IMR-90 (cell line): Measurements from ENCODE around the gene NOD2.

Source experiments
- POLR2A ChIP-seq: IDR thresholded peaks from 2 replicates; pipeline ENCODE4 v1.6.1; 2012; ENCODE audit warnings: mild to moderate bottlenecking, low read depth, low read length
- RAD21 ChIP-seq: IDR thresholded peaks from 2 replicates; pipeline ENCODE4 v1.6.1; 2012; ENCODE audit warnings: low read length, improper control_type of control experiment
- RCOR1 ChIP-seq: IDR thresholded peaks from 2 replicates; pipeline ENCODE4 v1.6.1; 2012; ENCODE audit warnings: mild to moderate bottlenecking, low read length, improper control_type of control experiment; ENCODE audit not compliant: insufficient replicate concordance
- TF ChIP-seq, protein P1 (sequence below): conservative IDR thresholded peaks from 2 replicates; pipeline ENCODE4 v1.5.1; 2012; ENCODE audit warnings: mild to moderate bottlenecking, low read depth, low read length, improper control_type of control experiment
- TF ChIP-seq, protein P2 (sequence below): fragments of 150-350 bp; IDR thresholded peaks from 2 replicates; pipeline ENCODE4 v1.6.1; 2017; ENCODE audit warnings: mild to moderate bottlenecking, antibody characterized with exemption, low read length, low read depth

DNA sequence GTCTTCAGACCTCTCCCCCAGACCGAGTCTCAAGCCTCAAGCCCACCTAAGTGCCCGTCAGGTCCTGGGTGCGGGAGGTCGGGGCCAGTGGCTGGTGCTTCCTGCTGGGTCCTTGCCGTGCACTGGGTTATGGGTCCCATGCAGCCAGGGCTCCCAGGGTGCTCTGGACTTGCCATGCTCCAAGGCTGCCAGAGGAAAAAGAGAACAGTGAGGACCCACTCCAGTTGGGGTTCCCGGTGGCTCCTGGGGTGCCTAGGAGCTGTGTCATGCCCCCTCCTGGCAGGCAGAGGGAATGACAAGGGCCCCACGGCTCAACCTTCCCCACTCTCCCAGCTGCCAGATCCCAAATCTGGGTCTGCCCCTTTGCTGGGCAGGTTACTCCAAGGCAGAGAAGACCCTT is 16.1 kb upstream of the NOD2 start:
- TF ChIP-seq, protein P1, sequence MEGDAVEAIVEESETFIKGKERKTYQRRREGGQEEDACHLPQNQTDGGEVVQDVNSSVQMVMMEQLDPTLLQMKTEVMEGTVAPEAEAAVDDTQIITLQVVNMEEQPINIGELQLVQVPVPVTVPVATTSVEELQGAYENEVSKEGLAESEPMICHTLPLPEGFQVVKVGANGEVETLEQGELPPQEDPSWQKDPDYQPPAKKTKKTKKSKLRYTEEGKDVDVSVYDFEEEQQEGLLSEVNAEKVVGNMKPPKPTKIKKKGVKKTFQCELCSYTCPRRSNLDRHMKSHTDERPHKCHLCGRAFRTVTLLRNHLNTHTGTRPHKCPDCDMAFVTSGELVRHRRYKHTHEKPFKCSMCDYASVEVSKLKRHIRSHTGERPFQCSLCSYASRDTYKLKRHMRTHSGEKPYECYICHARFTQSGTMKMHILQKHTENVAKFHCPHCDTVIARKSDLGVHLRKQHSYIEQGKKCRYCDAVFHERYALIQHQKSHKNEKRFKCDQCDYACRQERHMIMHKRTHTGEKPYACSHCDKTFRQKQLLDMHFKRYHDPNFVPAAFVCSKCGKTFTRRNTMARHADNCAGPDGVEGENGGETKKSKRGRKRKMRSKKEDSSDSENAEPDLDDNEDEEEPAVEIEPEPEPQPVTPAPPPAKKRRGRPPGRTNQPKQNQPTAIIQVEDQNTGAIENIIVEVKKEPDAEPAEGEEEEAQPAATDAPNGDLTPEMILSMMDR: 0 out of 2 replicates have a peak, but pooled peaks have one; percentile 6
- TF ChIP-seq POLR2A (no peak), RAD21 (no peak), RCOR1 (no peak)
- TF ChIP-seq, protein P2, sequence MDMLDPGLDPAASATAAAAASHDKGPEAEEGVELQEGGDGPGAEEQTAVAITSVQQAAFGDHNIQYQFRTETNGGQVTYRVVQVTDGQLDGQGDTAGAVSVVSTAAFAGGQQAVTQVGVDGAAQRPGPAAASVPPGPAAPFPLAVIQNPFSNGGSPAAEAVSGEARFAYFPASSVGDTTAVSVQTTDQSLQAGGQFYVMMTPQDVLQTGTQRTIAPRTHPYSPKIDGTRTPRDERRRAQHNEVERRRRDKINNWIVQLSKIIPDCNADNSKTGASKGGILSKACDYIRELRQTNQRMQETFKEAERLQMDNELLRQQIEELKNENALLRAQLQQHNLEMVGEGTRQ: no peak
